B cell (primary cell): ENCODE results near the gene CDC73. TPM values are rescaled to one million over a fixed set of nuclear protein-coding genes. Genes with fewer than 3 reads are reported as not detected.

Source experiments
- ATAC-seq: fragments of 200-7000 bp; cut with Tn5 transposase; one replicate; pipeline ENCODE4 v1.10.0; 2021; ENCODE audit warnings: low read depth, mild to moderate bottlenecking, moderate number of reproducible peaks, moderate library complexity
- CTCF ChIA-PET: fragments of 350-600 bp; sonication (Branson Sonifier 250); formaldehyde crosslinking; loops from one replicate; lab custom pipeline; 2021; ENCODE audit warnings: antibody characterized with exemption, inconsistent platforms; lab: Charles Lee
- POLR2A ChIA-PET: fragments of 350-600 bp; sonication (Branson Sonifier 250); formaldehyde crosslinking; loops from one replicate; lab custom pipeline; 2021; ENCODE audit warnings: antibody characterized with exemption; lab: Charles Lee
- DNase-seq: peaks from one replicate; pipeline ENCODE4 v3.0.0; 2013
- H2AFZ ChIP-seq: 2 replicates; pipeline ENCODE4 v1.6.1; 2012; ENCODE audit warnings: mild to moderate bottlenecking, low read depth, low read length; ENCODE audit not compliant: insufficient read depth, poor library complexity, severe bottlenecking
- H3K27ac ChIP-seq, 2 donors: 1 replicate in 1 of 2; 2 replicates in 1 of 2; pipeline ENCODE4 v1.5.1; 2012 to 2013; ENCODE audit warnings: low read length in 2 of 2, mild to moderate bottlenecking in 2 of 2, moderate library complexity in 1 of 2
- H3K27me3 ChIP-seq, 4 experiments: fragments of 200-600 bp in 1 of 4; sonication (generic) in 1 of 4; replicated peaks in 1 of 4; 1 replicate in 2 of 4; 2 replicates in 2 of 4; pipeline versions ENCODE4 v1.6.1 to v1.7.0; 2013 to 2016; ENCODE audit warnings: low read length in 3 of 4, mild to moderate bottlenecking in 2 of 4, mixed read lengths in 1 of 4, moderate library complexity in 1 of 4; ENCODE audit not compliant: insufficient read depth in 4 of 4, control insufficient read depth in 3 of 4; ENCODE audit errors: control extremely low read depth in 1 of 4
- H3K36me3 ChIP-seq, 2 experiments: replicated peaks in 1 of 2; 1 replicate in 1 of 2; 2 replicates in 1 of 2; pipeline versions ENCODE4 v1.6.1 to v1.7.1; 2013; ENCODE audit warnings: low read length in 1 of 2; ENCODE audit not compliant: insufficient read depth in 2 of 2, control insufficient read depth in 1 of 2; ENCODE audit errors: control extremely low read depth in 1 of 2, extremely low read depth in 1 of 2
- H3K4me1 ChIP-seq, 2 donors: fragments of 200-600 bp in 1 of 2; sonication (generic) in 1 of 2; 1 replicate in 1 of 2; 2 replicates in 1 of 2; pipeline versions ENCODE4 v1.5.1 to v1.6.1; 2013 to 2017; ENCODE audit warnings: low read length in 2 of 2; ENCODE audit not compliant: control insufficient read depth in 2 of 2, insufficient read depth in 2 of 2
- H3K4me2 ChIP-seq: replicated peaks from 2 replicates; pipeline ENCODE3; 2012; ENCODE audit warnings: mild to moderate bottlenecking, low read depth, low read length; ENCODE audit not compliant: poor library complexity, severe bottlenecking
- H3K4me3 ChIP-seq, 5 experiments: fragments of 200-600 bp in 1 of 5; sonication (generic) in 1 of 5; 1 replicate in 3 of 5; 2 replicates in 2 of 5; pipeline versions ENCODE4 v1.5.1 to v1.7.0; 2011 to 2016; ENCODE audit warnings: low read length in 4 of 5, mild to moderate bottlenecking in 4 of 5, low read depth in 2 of 5, control low read depth in 1 of 5, moderate library complexity in 1 of 5; ENCODE audit not compliant: insufficient read depth in 1 of 5; ENCODE audit errors: control extremely low read depth in 1 of 5, extremely low read depth in 1 of 5
- H3K79me2 ChIP-seq: fragments of 200-600 bp; sonication (generic); one replicate; pipeline ENCODE4 v1.6.0; 2016; ENCODE audit warnings: low read length; ENCODE audit not compliant: control insufficient read depth, insufficient read depth
- H3K9ac ChIP-seq: fragments of 200-600 bp; sonication (generic); 2 replicates; pipeline ENCODE4 v1.6.1; 2017; ENCODE audit warnings: mild to moderate bottlenecking, low read length, moderate library complexity
- H3K9me3 ChIP-seq, 3 donors: one replicate each; pipeline versions ENCODE4 v1.6.1 to v1.7.1; 2013; ENCODE audit warnings: low read length in 2 of 3; ENCODE audit not compliant: control insufficient read depth in 2 of 3, insufficient read depth in 1 of 3; ENCODE audit errors: control extremely low read depth in 1 of 3
- H4K20me1 ChIP-seq: 2 replicates; pipeline ENCODE4 v1.6.0; 2012; ENCODE audit warnings: mild to moderate bottlenecking, low read length; ENCODE audit not compliant: insufficient read depth, control insufficient read depth, poor library complexity, severe bottlenecking
- H3K27ac Mint-ChIP-seq: one replicate; pipeline ENCODE4 v1.8.0; 2021; ENCODE audit warnings: mixed read lengths
- H3K27me3 Mint-ChIP-seq: one replicate; pipeline ENCODE4 v1.8.0; 2021; ENCODE audit warnings: mixed read lengths
- H3K4me1 Mint-ChIP-seq: one replicate; pipeline ENCODE4 v1.8.0; 2021; ENCODE audit warnings: mixed read lengths
- H3K4me3 Mint-ChIP-seq: one replicate; pipeline ENCODE4 v1.8.0; 2021; ENCODE audit warnings: mixed read lengths
- H3K9me3 Mint-ChIP-seq: one replicate; pipeline ENCODE4 v1.8.0; 2022; ENCODE audit warnings: mixed read lengths; ENCODE audit not compliant: insufficient read depth
- EZH2 ChIP-seq: IDR thresholded peaks from 2 replicates; pipeline ENCODE4 v1.6.1; 2012; ENCODE audit warnings: borderline replicate concordance, low read depth, mild to moderate bottlenecking, moderate library complexity, low read length; ENCODE audit not compliant: insufficient read depth, poor library complexity, severe bottlenecking
- WGBS: methylation state at CpG from one replicate; pipeline ENCODE4 v1.1.5; 2013; ENCODE audit warnings: missing lambda C conversion rate; ENCODE audit not compliant: insufficient coverage; 5-methylcytosine and 5-hydroxymethylcytosine counted together
- intact Hi-C: fragments of 100-400 bp; cut with micrococcal nuclease; formaldehyde crosslinking; loops from one replicate; pipeline ENCODE4 v1.10.0; 2022
- polyA plus RNA-seq: library from polyadenylated mRNA; depleted of rRNA; stranded (reverse); fragments of >200 nt; gene quantifications from 2 replicates; pipeline ENCODE4 v1.2.3, GENCODE V29; 2012
- total RNA-seq, 2 donors: library from RNA; stranded (reverse); fragments of 120-200 nt in 1 of 2; gene quantifications; 1 replicate in 1 of 2; 2 replicates in 1 of 2; pipeline versions ENCODE4 v1.2.3 to v1.2.4, GENCODE V29; 2013 to 2022
- TF ChIP-seq, protein P1 (sequence below): fragments of 200-600 bp; IDR thresholded peaks from one replicate; pipeline ENCODE4 v1.8.0; 2022; ENCODE audit warnings: antibody characterized with exemption, mild to moderate bottlenecking

Gene CDC73
- total and polyA plus RNA-seq, 2 donors (not counting 1 experiment from before 2014, with no cell fraction given), result 6.1 to 71.7 TPM

- 100% methylated on average over 1 of the region's 6 CpGs for WGBS
- POLR2A ChIA-PET, result interaction anchor here (0.7 kb wide), 1 partner anchor 552 kb away, joined by 4 read pairs; no protein-coding TSS in a partner anchor
Measured at GRCh38 chr1:193125369-193125768, 3.5 kb downstream of the CDC73 start.

GRCh38 chr1:193131266-193131860, 9.5 kb downstream of the CDC73 start:
- H3K36me3 ChIP-seq, result peaks cover 17 to 53% of the 10 kb centered on the region in 2 experiments
- H4K20me1 ChIP-seq, result peaks cover 30% of the 10 kb centered on the region
- intact Hi-C loops, result no loop called here
- H3K4me1 ChIP-seq, result no peaks in the 10 kb centered on the region
- DNase-seq (no peak), ATAC-seq (no peak)
- H3K4me2 ChIP-seq, result no peak overlapping the region
- no peak overlapping the region for H3K27ac Mint-ChIP-seq
- peaks cover 20% of the 10 kb centered on the region for H3K4me1 Mint-ChIP-seq
- H3K9me3 Mint-ChIP-seq, result no peaks in the 10 kb centered on the region
- TF ChIP-seq, protein P1, sequence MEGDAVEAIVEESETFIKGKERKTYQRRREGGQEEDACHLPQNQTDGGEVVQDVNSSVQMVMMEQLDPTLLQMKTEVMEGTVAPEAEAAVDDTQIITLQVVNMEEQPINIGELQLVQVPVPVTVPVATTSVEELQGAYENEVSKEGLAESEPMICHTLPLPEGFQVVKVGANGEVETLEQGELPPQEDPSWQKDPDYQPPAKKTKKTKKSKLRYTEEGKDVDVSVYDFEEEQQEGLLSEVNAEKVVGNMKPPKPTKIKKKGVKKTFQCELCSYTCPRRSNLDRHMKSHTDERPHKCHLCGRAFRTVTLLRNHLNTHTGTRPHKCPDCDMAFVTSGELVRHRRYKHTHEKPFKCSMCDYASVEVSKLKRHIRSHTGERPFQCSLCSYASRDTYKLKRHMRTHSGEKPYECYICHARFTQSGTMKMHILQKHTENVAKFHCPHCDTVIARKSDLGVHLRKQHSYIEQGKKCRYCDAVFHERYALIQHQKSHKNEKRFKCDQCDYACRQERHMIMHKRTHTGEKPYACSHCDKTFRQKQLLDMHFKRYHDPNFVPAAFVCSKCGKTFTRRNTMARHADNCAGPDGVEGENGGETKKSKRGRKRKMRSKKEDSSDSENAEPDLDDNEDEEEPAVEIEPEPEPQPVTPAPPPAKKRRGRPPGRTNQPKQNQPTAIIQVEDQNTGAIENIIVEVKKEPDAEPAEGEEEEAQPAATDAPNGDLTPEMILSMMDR, result no peak
- no peak for TF ChIP-seq EZH2
- no peak overlapping the region for H3K27ac ChIP-seq
- peaks cover 65% of the 10 kb centered on the region for H3K79me2 ChIP-seq
- H3K27me3 ChIP-seq, result no peaks in the 10 kb centered on the region
- WGBS, result no CpG with 5 or more reads among the region's 2 CpGs
- H3K4me3 Mint-ChIP-seq, result no peak overlapping the region
- H3K4me3 ChIP-seq, result no peak overlapping the region
- H3K9me3 ChIP-seq, result peaks cover 0 to 1% (median 0%) of the 10 kb centered on the region in 3 donors
- ChIA-PET POLR2A (no interaction called here), CTCF (no interaction called here)
- H2AFZ ChIP-seq, result no peak overlapping the region
- no peak overlapping the region for H3K9ac ChIP-seq
- H3K27me3 Mint-ChIP-seq, result no peaks in the 10 kb centered on the region

More at GRCh38 chr1:193125369-193125768, 3.5 kb downstream of the CDC73 start:
- H3K79me2 ChIP-seq, result peaks cover 70% of the 10 kb centered on the region
- no peak overlapping the region for H3K4me3 ChIP-seq
- H3K27ac ChIP-seq, result no peak overlapping the region
- CTCF ChIA-PET, result no interaction called here
- Mint-ChIP-seq H3K4me3 (no peak overlapping the region), H3K4me1 (peaks cover 40% of the 10 kb centered on the region), H3K27me3 (no peaks in the 10 kb centered on the region), H3K27ac (no peak overlapping the region), H3K9me3 (no peaks in the 10 kb centered on the region)
- no peak overlapping the region for H3K4me2 ChIP-seq
- DNase-seq (no peak), ATAC-seq (no peak)
- no peaks in the 10 kb centered on the region for H3K9me3 ChIP-seq
- TF ChIP-seq EZH2, result no peak
- TF ChIP-seq, protein P1, result no peak
- H2AFZ ChIP-seq, result no peak overlapping the region
- H4K20me1 ChIP-seq, result peaks cover 32% of the 10 kb centered on the region
- intact Hi-C loops, result no loop called here
- H3K9ac ChIP-seq, result no peak overlapping the region
- no peaks in the 10 kb centered on the region for H3K27me3 ChIP-seq
- peaks cover 20 to 21% of the 10 kb centered on the region in 2 donors for H3K4me1 ChIP-seq
- H3K36me3 ChIP-seq, result peaks cover 3 to 25% of the 10 kb centered on the region in 2 experiments
